Stimulated activated CD8-positive, alpha-beta memory T cell treated with anti-CD3 and anti-CD28 coated beads, Interleukin-2, amount 100 ng/mL, for 48 hours (primary cell): ENCODE measurements around the gene SNTA1.
A peak's percentile ranks its signal among the peaks of the same experiment; 100 is the strongest.
"Not testable (repeated sequence)": the region's sequence is repeated elsewhere in the genome, so short reads cannot be mapped to it uniquely, and the experiment has no call there.

Source experiments
- DNase-seq, 2 donors: peaks; one replicate each; pipeline ENCODE4 v3.0.0-alpha.2; 2020; ENCODE audit warnings: low read depth in 2 of 2

The SNTA1 gene

GRCh38 chr20:33465481-33466302 is 22.1 kb upstream of the SNTA1 start:
- DNase-seq: no peak

- DNase-seq: not testable (repeated sequence)
These were observed 21.2 kb upstream of the SNTA1 start for GRCh38 chr20:33464759-33465158.

- DNase-seq: no peak
These were observed 20.0 kb upstream of the SNTA1 start for GRCh38 chr20:33463332-33464101.

GRCh38 chr20:33460711-33461110 is 17.1 kb upstream of the SNTA1 start:
- DNase-seq: no peak

GRCh38 chr20:33459599-33459998 is 16.0 kb upstream of the SNTA1 start:
- no peak for DNase-seq

- peak; percentile 68 to 75 for DNase-seq
These were observed 13.5 kb upstream of the SNTA1 start for GRCh38 chr20:33456916-33457642.

- DNase-seq: no peak
These were observed 7.3 kb upstream of the SNTA1 start for GRCh38 chr20:33450867-33451266.

- DNase-seq: no peak
These were observed 2.5 kb upstream of the SNTA1 start for GRCh38 chr20:33445881-33446625.

- DNase-seq: no peak
These were observed 1.4 kb upstream of the SNTA1 start for GRCh38 chr20:33444797-33445560.

GRCh38 chr20:33443006-33443511 is 504 bp downstream of the SNTA1 start:
- DNase-seq: no peak

- no peak for DNase-seq
These were observed 1.2 kb downstream of the SNTA1 start for GRCh38 chr20:33442136-33443005.

- DNase-seq: no peak
These were observed 2.2 kb downstream of the SNTA1 start for GRCh38 chr20:33441142-33441955.

- DNase-seq: not testable (repeated sequence)
These were observed 3.0 kb downstream of the SNTA1 start for GRCh38 chr20:33440562-33440961.

GRCh38 chr20:33438481-33438880 is 5.1 kb downstream of the SNTA1 start:
- no peak for DNase-seq

GRCh38 chr20:33437141-33437911 is 6.2 kb downstream of the SNTA1 start:
- DNase-seq: no peak

GRCh38 chr20:33434434-33434833 is 9.1 kb downstream of the SNTA1 start:
- DNase-seq: no peak

GRCh38 chr20:33433465-33434234 is 9.9 kb downstream of the SNTA1 start:
- DNase-seq: no peak
